GM12872 (cell line): ENCODE results near the gene ZMYM2.

Experiments
- TF ChIP-seq, protein P1 (sequence below): IDR thresholded peaks from 3 replicates; pipeline ENCODE4 v1.5.1; 2011; ENCODE audit warnings: low read depth, mild to moderate bottlenecking, low read length, moderate library complexity; ENCODE audit not compliant: insufficient read depth

ZMYM2 gene

DNA sequence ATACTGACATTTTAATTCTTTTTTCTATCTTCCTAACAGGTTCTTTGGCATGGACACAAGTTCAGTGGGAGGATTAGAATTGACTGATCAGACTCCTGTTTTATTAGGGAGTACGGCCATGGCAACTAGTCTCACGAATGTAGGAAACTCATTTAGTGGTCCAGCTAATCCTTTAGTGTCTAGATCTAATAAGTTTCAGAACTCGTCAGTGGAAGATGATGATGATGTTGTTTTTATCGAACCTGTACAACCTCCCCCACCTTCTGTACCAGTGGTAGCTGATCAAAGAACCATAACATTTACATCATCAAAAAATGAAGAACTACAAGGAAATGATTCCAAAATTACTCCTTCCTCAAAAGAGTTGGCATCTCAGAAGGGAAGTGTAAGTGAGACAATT lies 34.5 kb downstream of the ZMYM2 start:
- TF ChIP-seq, protein P1, sequence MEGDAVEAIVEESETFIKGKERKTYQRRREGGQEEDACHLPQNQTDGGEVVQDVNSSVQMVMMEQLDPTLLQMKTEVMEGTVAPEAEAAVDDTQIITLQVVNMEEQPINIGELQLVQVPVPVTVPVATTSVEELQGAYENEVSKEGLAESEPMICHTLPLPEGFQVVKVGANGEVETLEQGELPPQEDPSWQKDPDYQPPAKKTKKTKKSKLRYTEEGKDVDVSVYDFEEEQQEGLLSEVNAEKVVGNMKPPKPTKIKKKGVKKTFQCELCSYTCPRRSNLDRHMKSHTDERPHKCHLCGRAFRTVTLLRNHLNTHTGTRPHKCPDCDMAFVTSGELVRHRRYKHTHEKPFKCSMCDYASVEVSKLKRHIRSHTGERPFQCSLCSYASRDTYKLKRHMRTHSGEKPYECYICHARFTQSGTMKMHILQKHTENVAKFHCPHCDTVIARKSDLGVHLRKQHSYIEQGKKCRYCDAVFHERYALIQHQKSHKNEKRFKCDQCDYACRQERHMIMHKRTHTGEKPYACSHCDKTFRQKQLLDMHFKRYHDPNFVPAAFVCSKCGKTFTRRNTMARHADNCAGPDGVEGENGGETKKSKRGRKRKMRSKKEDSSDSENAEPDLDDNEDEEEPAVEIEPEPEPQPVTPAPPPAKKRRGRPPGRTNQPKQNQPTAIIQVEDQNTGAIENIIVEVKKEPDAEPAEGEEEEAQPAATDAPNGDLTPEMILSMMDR = no peak

DNA sequence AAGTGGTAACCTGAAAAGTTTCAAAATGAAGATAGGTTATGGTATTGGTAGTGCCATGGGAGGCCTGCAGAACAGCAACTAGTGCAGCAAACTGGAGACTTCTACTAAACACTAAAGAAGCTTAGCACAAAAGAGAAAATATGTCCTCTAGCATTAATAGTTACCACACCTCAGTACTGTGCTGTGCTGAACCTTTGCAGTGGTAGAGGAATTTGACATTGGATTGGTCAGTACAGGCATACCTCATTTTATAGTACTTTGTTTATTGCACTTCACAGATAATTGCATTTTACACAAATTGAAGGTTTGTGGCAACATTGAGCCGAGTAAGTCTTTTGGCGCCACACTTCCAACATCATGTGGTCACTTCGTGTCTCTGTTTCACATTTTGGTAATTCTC lies 40.4 kb downstream of the ZMYM2 start:
- TF ChIP-seq, protein P1 = no peak

DNA sequence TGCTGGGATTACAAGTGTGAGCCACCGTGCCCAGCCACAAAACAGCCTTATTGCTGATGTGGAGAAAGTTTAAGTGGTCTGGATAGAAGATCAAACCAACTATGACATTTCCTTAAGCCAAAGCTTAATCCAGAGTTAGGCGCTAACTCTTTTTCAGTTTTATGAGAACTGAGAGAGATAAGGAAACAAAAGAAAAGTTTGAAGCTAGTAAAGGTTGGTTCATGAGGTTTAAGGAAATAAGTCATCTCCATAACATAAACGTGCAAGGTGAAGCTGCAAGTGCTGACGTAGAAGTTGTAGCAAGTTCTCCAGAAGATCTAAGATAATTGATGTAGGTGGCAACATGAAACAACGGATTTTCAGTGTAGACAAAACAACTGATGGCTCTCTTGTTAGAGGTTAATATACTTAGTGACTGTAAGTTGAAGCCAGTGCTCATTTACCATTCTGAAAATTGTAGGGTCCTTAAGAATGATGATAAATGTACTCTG lies 41.6 kb downstream of the ZMYM2 start:
- TF ChIP-seq, protein P1 = no peak

DNA sequence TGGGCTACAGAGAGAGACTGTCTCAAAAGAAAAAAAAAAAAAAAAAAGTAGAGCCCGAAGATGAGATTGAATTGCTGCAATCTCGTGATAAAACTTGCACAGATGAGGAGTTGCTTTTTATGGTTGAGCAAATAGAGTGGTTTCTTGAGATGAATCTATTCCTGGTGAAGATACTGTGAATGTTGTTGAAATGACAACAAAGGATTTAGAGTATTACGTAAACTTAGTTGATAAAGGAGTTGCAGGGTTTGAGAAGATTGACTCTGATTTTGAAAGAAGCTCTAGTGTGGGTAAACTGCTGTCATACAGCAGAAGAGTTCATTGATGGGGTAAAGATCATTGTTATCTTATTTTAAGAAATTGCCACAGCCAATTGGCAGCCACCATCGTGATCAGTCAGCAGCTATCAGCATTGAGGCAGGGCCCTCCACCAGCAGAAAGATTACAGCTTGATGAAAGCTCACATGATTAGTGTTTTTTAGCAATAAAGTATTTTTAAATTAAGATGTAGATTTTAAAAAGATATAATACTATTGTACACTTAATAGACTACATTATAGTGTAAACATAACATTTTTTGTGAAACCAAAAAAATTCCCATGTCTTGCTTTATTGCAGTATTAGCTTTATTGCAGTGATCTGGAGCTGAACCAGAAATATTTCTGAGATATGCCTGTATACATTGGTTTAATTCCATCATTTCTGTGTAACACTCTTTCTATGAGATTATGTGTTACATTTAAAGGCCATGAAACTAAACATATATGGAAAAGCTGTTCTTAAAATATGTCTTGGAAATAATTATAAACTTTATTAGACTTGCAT lies 43.1 kb downstream of the ZMYM2 start:
- TF ChIP-seq, protein P1 = no peak

DNA sequence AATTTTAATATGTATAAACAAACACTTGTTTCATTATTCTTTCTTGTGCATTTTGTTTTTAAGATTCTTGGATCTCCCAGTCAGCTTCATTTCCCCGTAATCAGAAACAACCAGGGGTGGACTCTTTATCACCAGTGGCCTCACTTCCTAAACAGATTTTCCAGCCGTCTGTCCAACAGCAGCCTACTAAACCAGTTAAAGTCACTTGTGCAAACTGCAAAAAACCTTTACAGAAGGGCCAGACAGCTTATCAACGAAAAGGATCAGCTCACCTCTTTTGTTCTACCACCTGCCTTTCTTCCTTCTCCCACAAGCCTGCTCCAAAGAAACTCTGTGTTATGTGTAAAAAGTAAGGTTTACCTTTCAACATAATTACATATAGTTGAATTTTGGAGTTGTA lies 44.3 kb downstream of the ZMYM2 start:
- TF ChIP-seq, protein P1 = no peak

DNA sequence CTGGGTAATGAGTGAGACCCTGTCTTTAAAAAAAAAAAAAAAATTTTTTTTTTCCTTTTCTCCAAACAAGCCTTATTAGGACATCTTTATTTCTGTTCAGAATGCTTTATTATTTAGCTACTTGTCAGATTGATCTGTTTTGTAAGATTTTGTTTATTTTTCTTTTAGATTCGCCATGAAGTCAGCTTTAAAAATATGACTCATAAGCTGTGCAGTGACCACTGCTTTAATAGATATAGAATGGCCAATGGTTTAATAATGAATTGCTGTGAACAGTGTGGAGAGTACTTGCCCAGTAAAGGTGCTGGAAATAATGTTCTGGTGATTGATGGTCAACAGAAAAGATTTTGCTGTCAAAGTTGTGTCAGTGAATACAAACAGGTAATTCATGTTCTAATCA lies 47.7 kb downstream of the ZMYM2 start:
- TF ChIP-seq, protein P1 = no peak

DNA sequence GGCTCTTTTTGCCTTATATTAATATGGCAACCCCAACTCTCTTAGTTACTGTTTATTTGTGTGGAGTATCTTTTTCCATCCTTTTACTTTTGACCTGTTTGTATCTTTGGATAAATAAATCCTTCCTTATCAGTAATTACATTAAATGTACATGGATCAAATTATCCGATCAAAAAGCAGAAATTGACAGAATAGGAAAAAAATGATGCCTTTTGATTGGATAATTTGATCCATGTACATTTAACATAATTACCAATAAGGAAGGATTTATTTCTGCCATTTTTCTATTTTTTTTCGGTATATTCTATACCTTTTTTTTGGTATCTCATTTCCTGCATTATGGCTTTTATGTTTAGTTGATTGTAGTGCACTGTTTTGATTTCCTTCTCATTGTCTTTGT lies 57.2 kb downstream of the ZMYM2 start:
- TF ChIP-seq, protein P1 = no peak
